ENCODE results near the gene DIAPH1.

GRCh38 chr5:141615991-141616720 is 2.6 kb downstream of the DIAPH1 start:
- TF ChIP-seq EGR1 (IDR thresholded peaks at IDR 0.05; ENCODE audit: low read depth in 2 of 2) (no peak), CTCF (IDR thresholded peaks at IDR 0.05; ENCODE audit: low read depth, low read length, missing input control) (no peak), ZBTB33 (IDR thresholded peaks at IDR 0.05) (no peak), MAX (IDR thresholded peaks at IDR 0.05) (no peak), ATF3 (IDR thresholded peaks at IDR 0.05) (no peak)

Data from liver (tissue), 3 donors.